Activated CD4-positive, alpha-beta T cell treated with anti-CD3 and anti-CD28 coated beads for 36 hours (primary cell): ENCODE results near the gene TM7SF3. TPM values are rescaled to one million over a fixed set of nuclear protein-coding genes. Genes with fewer than 3 reads are reported as not detected.

Source experiments
- ATAC-seq: fragments of 200-7000 bp; cut with Tn5 transposase; one replicate; pipeline ENCODE4 v1.10.0; 2021; ENCODE audit warnings: mild to moderate bottlenecking, moderate library complexity
- CTCF ChIA-PET: fragments of 350-600 bp; sonication (Branson Sonifier 250); formaldehyde crosslinking; loops from one replicate; lab custom pipeline; 2021; ENCODE audit warnings: antibody characterized with exemption; lab: Charles Lee
- POLR2A ChIA-PET: fragments of 350-600 bp; sonication (Branson Sonifier 250); formaldehyde crosslinking; loops from one replicate; lab custom pipeline; 2021; ENCODE audit warnings: antibody characterized with exemption, inconsistent platforms; lab: Charles Lee
- DNase-seq: peaks from one replicate; pipeline ENCODE4 v3.0.0-alpha.2; 2020
- H3K27ac Mint-ChIP-seq: one replicate; pipeline ENCODE4 v1.8.0; 2021; ENCODE audit warnings: mixed read lengths
- H3K27me3 Mint-ChIP-seq: one replicate; pipeline ENCODE4 v1.8.0; 2021; ENCODE audit warnings: mixed read lengths
- H3K36me3 Mint-ChIP-seq: one replicate; pipeline ENCODE4 v1.8.0; 2021; ENCODE audit warnings: low read depth, mixed read lengths
- H3K4me1 Mint-ChIP-seq: one replicate; pipeline ENCODE4 v1.8.0; 2021; ENCODE audit warnings: mixed read lengths
- H3K4me3 Mint-ChIP-seq: one replicate; pipeline ENCODE4 v1.8.0; 2021; ENCODE audit warnings: mild to moderate bottlenecking, moderate library complexity, mixed read lengths
- H3K9me3 Mint-ChIP-seq: one replicate; pipeline ENCODE4 v1.8.0; 2021; ENCODE audit warnings: low read depth, mixed read lengths
- intact Hi-C, 2 experiments: fragments of 100-400 bp; cut with DNase I in 1 of 2; cut with micrococcal nuclease in 1 of 2; formaldehyde crosslinking; loops; one replicate each; pipeline versions ENCODE4 v1.14.2 to v1.15.1; 2022 to 2024; cut with DNase I, micrococcal nuclease
- total RNA-seq, 2 experiments: library from RNA; stranded (reverse); gene quantifications; one replicate each; pipeline ENCODE4 v1.2.3, GENCODE V29; 2021

The TM7SF3 gene
- total RNA-seq, 2 experiments from 2014 or later = 29.4 to 34.0 TPM

DNA sequence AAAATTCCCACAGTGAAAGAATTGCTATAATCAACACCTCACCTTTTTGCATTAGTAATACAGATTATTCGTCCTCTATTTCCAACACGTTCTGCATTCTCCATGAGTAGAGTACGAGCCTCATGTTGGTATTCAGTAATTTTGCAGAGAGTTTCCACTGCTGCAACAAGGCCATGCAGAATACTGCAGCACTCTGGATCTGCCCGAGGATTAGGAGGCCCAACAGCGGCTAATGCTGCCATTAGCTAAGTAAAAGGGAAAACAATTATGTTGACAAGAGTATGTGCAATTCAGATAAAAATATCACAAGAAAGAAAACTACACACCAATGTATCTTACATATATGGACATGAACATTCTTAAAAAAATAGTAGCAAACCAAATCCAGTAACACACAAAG is 85.5 kb downstream of the TM7SF3 start:
- CTCF ChIA-PET = interaction anchor here (0.6 to 0.8 kb wide), 2 partner anchors 9 to 31 kb away, joined by 3 to 4 read pairs; no protein-coding TSS in a partner anchor
- DNase-seq = no peak
- Mint-ChIP-seq H3K36me3 (peaks cover 57% of the 10 kb centered on the region), H3K9me3 (no peaks in the 10 kb centered on the region), H3K4me1 (peaks cover 22% of the 10 kb centered on the region), H3K27ac (no peak overlapping the region), H3K4me3 (no peak overlapping the region), H3K27me3 (no peaks in the 10 kb centered on the region)
- intact Hi-C loops = no loop called here
- no peak for ATAC-seq
- POLR2A ChIA-PET = no interaction called here

Other genes starting within 250 kb of the TM7SF3 start
- gene ITPR2, start 181.2 kb downstream of the TM7SF3 start, total RNA-seq = 10 to 100 TPM; 27.3 to 28.6 TPM
- 10 to 100 TPM; 66.3 to 71.5 TPM for gene INTS13, start 76.4 kb downstream of the TM7SF3 start, total RNA-seq
- 10 to 100 TPM; 38.5 to 43.1 TPM for gene FGFR1OP2, start 75.9 kb downstream of the TM7SF3 start, total RNA-seq
- 10 to 100 TPM; 25.1 to 33.3 TPM for gene MED21, start 8.2 kb upstream of the TM7SF3 start, total RNA-seq
- gene C12orf71, start 68.2 kb upstream of the TM7SF3 start, total RNA-seq = not detected
- gene STK38L, start 229.9 kb upstream of the TM7SF3 start, total RNA-seq = 10 to 100 TPM; 24.9 to 30.4 TPM